Suprapubic skin (tissue), 4 donors: ENCODE results near the gene SPIB. TPM values are rescaled to one million over a fixed set of nuclear protein-coding genes. Genes with fewer than 3 reads are reported as not detected.
A peak's percentile ranks its signal among the peaks of the same experiment; 100 is the strongest.

Experiments used
- DNase-seq, 2 donors: peaks; one replicate each; pipeline ENCODE4 v3.0.0-alpha.2; 2019; ENCODE audit warnings: low spot score in 2 of 2
- H3K27ac ChIP-seq: fragments of 200-600 bp; sonication (generic); one replicate; pipeline ENCODE4 v1.5.1; 2019
- H3K27me3 ChIP-seq: fragments of 200-600 bp; sonication (generic); one replicate; pipeline ENCODE4 v1.5.1; 2019
- H3K36me3 ChIP-seq: fragments of 200-600 bp; sonication (generic); one replicate; pipeline ENCODE4 v1.5.1; 2019
- H3K4me1 ChIP-seq: fragments of 200-600 bp; sonication (generic); one replicate; pipeline ENCODE4 v1.5.1; 2019
- H3K4me3 ChIP-seq: fragments of 200-600 bp; sonication (generic); one replicate; pipeline ENCODE4 v1.5.1; 2019; ENCODE audit warnings: mild to moderate bottlenecking
- H3K9me3 ChIP-seq: fragments of 200-600 bp; sonication (generic); one replicate; pipeline ENCODE4 v1.5.1; 2019
- CTCF ChIP-seq, 2 donors: fragments of 200-600 bp in 1 of 2; fragments of 450-650 bp in 1 of 2; sonication (generic) in 1 of 2; IDR thresholded peaks; one replicate each; pipeline ENCODE4 v1.5.1; 2016 to 2019; ENCODE audit warnings: antibody characterized with exemption in 2 of 2, mild to moderate bottlenecking in 1 of 2, moderate library complexity in 1 of 2
- EP300 ChIP-seq: sonication (generic); formaldehyde crosslinking; IDR thresholded peaks from one replicate; pipeline ENCODE4 v1.6.1; 2017; ENCODE audit warnings: antibody characterized with exemption
- POLR2A ChIP-seq, 2 donors: fragments of 450-650 bp; IDR thresholded peaks; one replicate each; pipeline ENCODE4 v1.6.1; 2017; ENCODE audit warnings: antibody characterized with exemption in 2 of 2, mild to moderate bottlenecking in 2 of 2, moderate library complexity in 2 of 2
- POLR2AphosphoS5 ChIP-seq, 3 donors: sonication (generic); formaldehyde crosslinking; IDR thresholded peaks; one replicate each; pipeline ENCODE4 v1.6.1; 2017; ENCODE audit warnings: antibody characterized with exemption in 3 of 3
- WGBS: methylation state at CpG from one replicate; pipeline ENCODE4 v1.1.5; 2018; 5-methylcytosine and 5-hydroxymethylcytosine counted together
- total RNA-seq, 4 donors: library from RNA; depleted of rRNA; stranded (reverse); fragments of >200 nt; gene quantifications; one replicate each; pipeline ENCODE4 v1.1.0, GENCODE V29; 2016

The SPIB gene
- not detected for total RNA-seq

GRCh38 chr19:50418176-50419021 is at the start of gene SPIB:
TSS of gene SPIB (plus strand) at chr19:50418938. CDS start at chr19:50418963, 25 bp downstream.
- TF ChIP-seq CTCF (IDR thresholded peaks at IDR 0.05) (no peak), POLR2AphosphoS5 (IDR thresholded peaks at IDR 0.05) (no peak), POLR2A (IDR thresholded peaks at IDR 0.05) (no peak), EP300 (no peak)
- Histone ChIP-seq H3K36me3 (no peaks in the 10 kb centered on the region), H3K27ac (no peak within 1 kb of the TSS), H3K9me3 (no peaks in the 10 kb centered on the region), H3K4me1 (peaks cover 11% of the 10 kb centered on the region), H3K27me3 (peaks cover 63% of the 10 kb centered on the region), H3K4me3 (no peak within 1 kb of the TSS)
- DNase-seq, result no peak
- WGBS, result 27% methylated on average over 16 of the region's 34 CpGs

- 83% methylated on average over 10 of the region's 10 CpGs for WGBS
- no peak for TF ChIP-seq POLR2AphosphoS5 (IDR thresholded peaks at IDR 0.05)
- no peak for TF ChIP-seq EP300
- TF ChIP-seq POLR2A (IDR thresholded peaks at IDR 0.05), result no peak
- no peak for TF ChIP-seq CTCF (IDR thresholded peaks at IDR 0.05)
- Histone ChIP-seq H3K4me1 (peaks cover 21% of the 10 kb centered on the region), H3K9me3 (no peaks in the 10 kb centered on the region), H3K27me3 (no peaks in the 10 kb centered on the region), H3K36me3 (no peaks in the 10 kb centered on the region), H3K4me3 (no peak overlapping the region), H3K27ac (no peak overlapping the region)
- no peak for DNase-seq
These were observed 46.7 kb upstream of the SPIB start for GRCh38 chr19:50371914-50372475.

- TF ChIP-seq EP300, result no peak
- peak in 1 of 2 donors; percentile 80 for TF ChIP-seq POLR2A (IDR thresholded peaks at IDR 0.05)
- TF ChIP-seq POLR2AphosphoS5 (IDR thresholded peaks at IDR 0.05), result peak in 2 of 3 donors; percentile 85 to 87
- no peak for TF ChIP-seq CTCF (IDR thresholded peaks at IDR 0.05)
- peak; percentile 97 for DNase-seq
- Histone ChIP-seq H3K36me3 (peaks cover 42% of the 10 kb centered on the region), H3K27me3 (no peaks in the 10 kb centered on the region), H3K9me3 (no peaks in the 10 kb centered on the region), H3K4me1 (peaks cover 15% of the 10 kb centered on the region), H3K4me3 (peak within 1 kb of the TSS; percentile 97), H3K27ac (peak within 1 kb of the TSS; percentile 100)
- WGBS, result 2% methylated on average over 62 of the region's 67 CpGs
These were observed 42.3 kb upstream of the SPIB start, which contains the start of gene NR1H2 for GRCh38 chr19:50376166-50377050. TSS of gene NR1H2 (plus strand) at chr19:50376457. CDS start at chr19:50377606, 1,149 bp downstream.

GRCh38 chr19:50377051-50377461 is 41.7 kb upstream of the SPIB start:
- 39% methylated on average over 7 of the region's 7 CpGs for WGBS
- peaks cover 15% of the 10 kb centered on the region for H3K4me1 ChIP-seq
- peak overlapping the region; percentile 100 for H3K27ac ChIP-seq
- H3K9me3 ChIP-seq, result no peaks in the 10 kb centered on the region
- no peaks in the 10 kb centered on the region for H3K27me3 ChIP-seq
- peak overlapping the region; percentile 97 for H3K4me3 ChIP-seq
- no peak for TF ChIP-seq CTCF (IDR thresholded peaks at IDR 0.05)
- no peak for TF ChIP-seq EP300
- no peak for TF ChIP-seq POLR2A (IDR thresholded peaks at IDR 0.05)
- peak in 1 of 2 donors; percentile 84 for DNase-seq
- peaks cover 48% of the 10 kb centered on the region for H3K36me3 ChIP-seq
